Peyer's patch (tissue), 4 donors: ENCODE data around the gene SPARCL1.

Source experiments
- POLR2A ChIP-seq, 2 donors: fragments of 450-650 bp; IDR thresholded peaks; one replicate each; pipeline ENCODE4 v1.5.1; 2017; ENCODE audit warnings: antibody characterized with exemption in 2 of 2, mild to moderate bottlenecking in 2 of 2, moderate library complexity in 2 of 2
- TF ChIP-seq, protein P1 (sequence below), 6 experiments: fragments of 450-650 bp in 4 of 6; fragments of 200-600 bp in 2 of 6; sonication (generic) in 1 of 6; IDR thresholded peaks; one replicate each; pipeline ENCODE4 v1.5.1; 2017 to 2019; ENCODE audit warnings: antibody characterized with exemption in 6 of 6, mild to moderate bottlenecking in 3 of 6, moderate library complexity in 1 of 6

DNA sequence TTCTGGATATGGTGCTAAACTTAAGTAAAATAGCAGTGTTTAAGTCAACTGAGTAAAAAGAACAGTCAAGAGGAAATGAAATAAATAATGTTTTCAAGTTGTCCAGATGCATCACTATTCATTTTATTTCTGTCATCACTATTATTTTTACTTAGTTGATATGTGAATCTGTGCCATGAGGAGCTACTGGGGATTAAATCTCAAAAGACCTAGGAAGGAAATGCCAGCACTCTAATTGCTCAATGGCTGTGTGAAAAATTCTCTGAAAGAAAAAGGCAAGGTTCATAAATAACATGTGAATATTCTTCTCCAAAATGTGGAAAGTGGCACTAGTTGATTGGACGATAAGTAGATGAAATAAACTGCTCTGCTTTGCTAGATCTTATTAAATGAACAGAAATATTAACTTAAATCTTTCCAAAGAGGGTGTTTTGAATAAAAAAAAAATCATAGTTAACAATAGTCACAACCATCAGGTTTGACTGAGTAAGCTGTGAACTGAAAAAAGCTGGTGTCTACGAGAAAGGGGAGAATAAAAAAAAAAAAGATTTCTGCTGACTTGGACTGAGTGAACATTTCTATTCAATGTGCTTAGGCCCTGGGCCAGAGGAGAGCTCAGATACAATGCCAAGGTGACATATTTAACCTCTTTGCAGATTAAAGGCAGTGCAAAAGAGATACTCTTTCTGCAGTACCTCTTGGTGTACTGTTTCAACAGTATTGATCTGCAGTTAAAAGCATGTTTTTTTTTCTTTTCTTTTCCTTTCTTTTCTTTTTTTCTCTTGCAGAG is 1.6 kb downstream of the SPARCL1 start:
- no peak for TF ChIP-seq POLR2A (IDR thresholded peaks at IDR 0.05)
- TF ChIP-seq, protein P1, sequence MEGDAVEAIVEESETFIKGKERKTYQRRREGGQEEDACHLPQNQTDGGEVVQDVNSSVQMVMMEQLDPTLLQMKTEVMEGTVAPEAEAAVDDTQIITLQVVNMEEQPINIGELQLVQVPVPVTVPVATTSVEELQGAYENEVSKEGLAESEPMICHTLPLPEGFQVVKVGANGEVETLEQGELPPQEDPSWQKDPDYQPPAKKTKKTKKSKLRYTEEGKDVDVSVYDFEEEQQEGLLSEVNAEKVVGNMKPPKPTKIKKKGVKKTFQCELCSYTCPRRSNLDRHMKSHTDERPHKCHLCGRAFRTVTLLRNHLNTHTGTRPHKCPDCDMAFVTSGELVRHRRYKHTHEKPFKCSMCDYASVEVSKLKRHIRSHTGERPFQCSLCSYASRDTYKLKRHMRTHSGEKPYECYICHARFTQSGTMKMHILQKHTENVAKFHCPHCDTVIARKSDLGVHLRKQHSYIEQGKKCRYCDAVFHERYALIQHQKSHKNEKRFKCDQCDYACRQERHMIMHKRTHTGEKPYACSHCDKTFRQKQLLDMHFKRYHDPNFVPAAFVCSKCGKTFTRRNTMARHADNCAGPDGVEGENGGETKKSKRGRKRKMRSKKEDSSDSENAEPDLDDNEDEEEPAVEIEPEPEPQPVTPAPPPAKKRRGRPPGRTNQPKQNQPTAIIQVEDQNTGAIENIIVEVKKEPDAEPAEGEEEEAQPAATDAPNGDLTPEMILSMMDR (IDR thresholded peaks at IDR 0.05) = no peak
